HG03108 (cell line): Measurements from ENCODE around the gene MAGEL2.
"Not testable (repeated sequence)": the region's sequence is repeated elsewhere in the genome, so short reads cannot be mapped to it uniquely, and the experiment has no call there.

Experiments used
- ATAC-seq: cut with Tn5 transposase; IDR thresholded peaks from one replicate; pipeline ENCODE4 v1.9.1; 2021; ENCODE audit warnings: moderate library complexity; ENCODE audit not compliant: unreplicated experiment

The MAGEL2 gene

DNA sequence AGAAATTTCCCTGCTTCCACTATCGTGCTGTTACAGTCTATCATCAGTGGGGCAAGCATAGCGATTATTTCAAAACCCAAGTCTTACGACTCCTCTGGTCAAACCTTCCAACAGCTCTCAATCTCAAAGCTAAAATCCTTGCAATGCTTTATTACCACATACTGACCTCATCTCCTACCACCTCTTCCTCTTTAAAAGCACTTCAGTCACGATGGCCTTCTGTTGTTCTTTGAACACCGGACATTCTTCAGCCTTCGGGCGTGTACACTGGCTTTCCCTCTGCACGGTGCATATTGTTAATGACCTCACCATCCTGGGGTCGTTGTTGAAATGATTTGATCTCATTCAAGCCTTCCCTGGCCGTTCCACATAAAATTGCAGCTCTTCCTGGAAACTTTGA lies 31.1 kb downstream of the MAGEL2 start:
- no peak for ATAC-seq

DNA sequence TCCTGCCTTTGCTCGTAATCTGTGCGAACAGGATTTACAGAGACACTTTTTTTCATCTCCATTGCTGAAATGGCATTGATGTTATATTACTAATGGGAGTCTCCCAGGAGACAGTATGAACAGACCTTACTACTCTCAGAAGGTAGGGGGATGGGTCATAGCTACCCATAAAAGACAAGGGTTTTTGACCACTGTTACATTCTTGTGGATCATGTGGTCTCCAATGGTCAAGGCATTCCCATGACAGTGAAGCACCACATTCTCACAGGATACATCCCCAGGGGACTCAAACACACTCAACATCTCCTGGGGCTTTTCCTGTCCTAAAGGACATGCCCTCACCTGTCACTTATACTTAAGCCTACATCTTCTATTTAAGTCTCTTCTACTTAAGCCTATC lies 41.4 kb downstream of the MAGEL2 start:
- ATAC-seq = no peak

- ATAC-seq = no peak
These were observed 45.5 kb downstream of the MAGEL2 start for GRCh38 chr15:23602124-23602523.

GRCh38 chr15:23599053-23599452 lies 48.6 kb downstream of the MAGEL2 start:
- no peak for ATAC-seq

DNA sequence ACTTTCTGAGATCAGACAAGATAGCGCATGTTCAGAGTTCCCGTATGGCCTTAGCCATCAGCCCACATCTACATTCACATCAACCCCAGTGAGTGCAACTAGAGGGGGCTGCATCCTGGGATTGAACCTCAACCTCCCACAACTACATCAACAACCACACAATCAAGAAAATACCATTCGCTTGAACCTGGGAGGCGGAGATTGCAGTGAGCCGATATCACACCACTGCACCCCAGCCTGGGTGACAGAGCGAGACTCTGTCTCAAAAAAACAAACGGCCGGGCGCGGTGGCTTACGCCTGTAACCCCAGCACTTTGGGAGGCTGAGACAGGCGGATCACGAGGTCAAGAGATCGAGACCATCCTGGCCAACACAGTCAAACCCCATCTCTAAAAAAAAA lies 50.4 kb downstream of the MAGEL2 start:
- not testable (repeated sequence) for ATAC-seq

GRCh38 chr15:23596736-23597135 lies 50.9 kb downstream of the MAGEL2 start:
- no peak for ATAC-seq

- ATAC-seq = no peak
These were observed 52.3 kb downstream of the MAGEL2 start for GRCh38 chr15:23595368-23595767.

- no peak for ATAC-seq
These were observed 53.4 kb downstream of the MAGEL2 start for GRCh38 chr15:23594252-23594770.
